Activated effector memory CD4-positive, alpha-beta T cell treated with Interleukin-2 at 50 U/mL for 16 hours (primary cell): ENCODE results near the gene BAIAP2L2.
A peak's percentile ranks its signal among the peaks of the same experiment; 100 is the strongest.
"Not testable (repeated sequence)": the region's sequence is repeated elsewhere in the genome, so short reads cannot be mapped to it uniquely, and the experiment has no call there.

Source experiments
- DNase-seq: peaks from one replicate; pipeline ENCODE4 v3.0.0-alpha.2; 2020

The BAIAP2L2 gene

DNA sequence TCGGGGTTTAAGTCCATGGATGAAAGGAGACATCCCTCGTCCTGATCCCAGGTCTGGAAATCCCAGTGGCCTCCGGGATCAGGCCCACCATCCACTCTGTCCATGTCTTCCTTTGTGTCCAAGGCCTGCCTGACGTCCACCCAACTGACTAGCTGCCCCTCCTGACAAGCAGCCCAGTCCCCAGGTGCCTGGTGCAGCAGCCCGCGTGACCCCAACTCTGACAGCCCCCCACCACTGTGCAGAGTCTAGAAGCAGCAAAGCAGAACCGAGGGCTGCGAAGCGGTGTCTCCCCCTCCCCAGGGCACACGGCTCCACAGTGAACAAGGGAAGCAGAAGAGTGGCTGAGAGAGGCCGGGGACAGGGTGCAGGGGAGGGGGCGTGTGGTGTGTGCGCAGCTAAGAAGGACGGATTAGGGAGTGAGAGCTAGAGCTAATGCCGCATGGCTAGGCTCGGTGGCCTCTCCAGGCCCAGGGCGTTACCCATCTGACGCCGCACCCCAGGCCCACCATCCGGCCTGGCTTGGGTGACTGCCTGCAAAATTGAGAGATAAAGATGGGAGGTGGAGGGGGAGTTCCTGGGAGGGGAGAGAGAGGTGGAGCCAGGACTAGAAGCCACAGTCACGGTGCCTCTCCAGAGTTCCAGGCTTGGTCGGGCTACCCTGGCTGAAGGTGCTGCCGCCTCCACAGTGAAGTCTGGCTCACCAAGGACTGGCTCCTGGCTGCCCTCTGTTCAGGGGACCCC lies 16.6 kb upstream of the BAIAP2L2 start:
- no peak for DNase-seq

DNA sequence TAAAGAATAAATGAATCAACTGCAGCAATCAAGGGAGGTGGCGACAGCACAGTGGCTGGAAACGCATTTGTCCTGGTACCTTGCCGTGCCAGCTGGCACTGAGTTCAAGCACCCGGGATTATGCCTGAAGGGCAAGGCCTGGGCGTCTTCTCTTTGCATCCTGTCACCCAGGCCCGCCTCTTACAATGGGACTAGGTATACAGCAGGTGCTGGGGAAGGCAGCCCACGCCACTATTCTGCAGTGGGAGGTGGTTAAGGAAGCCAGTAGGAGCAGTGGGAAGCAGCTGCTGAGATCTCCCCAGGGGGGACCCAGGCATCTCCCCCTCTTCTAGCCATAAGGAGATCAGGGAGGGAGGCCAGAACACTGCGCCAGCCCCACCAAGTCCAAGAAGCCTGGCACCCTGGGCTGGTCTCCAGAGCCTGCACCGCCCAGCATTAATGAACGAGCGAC lies 15.3 kb upstream of the BAIAP2L2 start:
- DNase-seq = no peak

DNA sequence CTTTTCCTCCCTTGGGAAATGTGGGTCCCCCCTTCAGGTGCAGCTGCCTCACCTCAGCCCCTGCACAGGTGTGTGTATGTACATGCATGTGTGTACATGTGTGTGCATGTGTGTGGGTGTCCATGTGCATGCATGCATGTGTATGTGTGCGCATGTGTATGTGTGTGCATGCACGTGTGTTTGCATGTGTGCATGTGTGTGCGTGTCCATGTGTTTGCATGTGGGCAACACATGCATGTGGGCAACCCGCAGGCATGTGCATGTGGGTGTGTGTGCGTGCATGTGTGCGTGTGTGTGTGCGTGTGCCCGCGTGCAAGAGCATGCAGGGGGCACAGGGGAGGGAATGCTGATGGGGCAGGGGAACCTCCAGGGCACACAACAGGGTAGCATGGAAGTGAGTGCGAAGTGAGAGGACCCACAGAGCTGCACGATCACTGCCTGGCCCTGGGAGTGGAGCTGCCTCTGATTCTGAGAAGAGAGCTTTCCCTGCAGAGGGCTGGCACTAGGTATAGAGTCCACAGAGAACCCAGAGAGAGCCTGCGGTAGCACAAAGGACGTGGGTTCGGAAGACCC lies 14.6 kb upstream of the BAIAP2L2 start:
- DNase-seq = no peak

DNA sequence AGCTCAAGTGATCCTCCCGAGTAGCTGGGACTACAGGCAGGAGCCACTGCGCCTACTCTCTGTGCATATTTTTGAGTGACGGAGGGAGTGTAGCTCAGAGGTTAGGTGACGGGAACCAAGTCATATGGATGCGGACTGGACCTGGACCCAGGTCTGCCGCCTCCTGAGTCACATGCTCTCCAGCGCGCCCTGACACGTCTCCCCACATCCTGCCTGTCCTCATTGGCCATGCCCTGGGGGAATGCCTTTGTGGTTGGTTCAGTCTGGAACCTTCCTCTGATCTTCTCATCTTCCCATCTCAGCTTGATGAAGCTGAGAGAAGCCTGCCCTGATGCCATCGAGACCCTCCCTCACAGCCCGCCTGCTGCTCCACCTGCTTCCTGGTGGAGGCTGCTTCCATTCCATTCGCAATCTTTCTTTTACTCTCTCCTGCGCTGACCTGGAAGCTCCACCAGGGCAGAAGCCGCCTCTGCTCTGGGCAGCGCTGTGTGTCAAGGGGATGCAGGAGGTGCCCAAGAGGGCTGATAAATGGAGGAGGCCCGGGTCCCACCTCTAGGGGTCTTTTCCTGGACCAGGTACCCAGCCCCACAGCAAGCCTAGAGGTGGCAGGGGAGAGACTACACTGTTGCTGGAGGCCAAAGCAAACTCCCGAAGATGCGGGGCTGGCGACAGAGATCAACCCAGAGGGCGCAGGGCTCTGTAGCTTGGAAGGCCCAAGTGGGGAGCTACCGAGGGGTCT lies 13.9 kb upstream of the BAIAP2L2 start:
- DNase-seq = no peak

DNA sequence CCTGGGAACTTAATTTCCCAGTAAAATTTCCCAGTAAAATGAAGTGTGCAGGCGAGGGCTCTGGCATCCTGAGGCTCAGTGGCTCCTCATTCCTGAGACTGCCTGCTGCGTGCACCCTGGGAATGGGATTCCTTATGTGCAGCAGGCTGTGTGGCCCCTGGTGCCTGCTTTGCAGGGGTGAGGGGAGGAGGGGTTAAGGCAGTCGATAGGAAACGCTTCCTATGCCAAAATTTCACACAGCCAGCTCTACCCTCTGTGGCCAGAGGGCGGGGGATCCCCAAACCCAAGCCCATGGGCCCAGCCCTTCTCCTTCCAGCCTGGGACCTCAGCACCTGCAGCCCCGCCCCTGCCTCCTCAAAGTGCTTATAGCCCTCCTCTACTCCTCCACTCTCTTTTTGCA lies 12.1 kb upstream of the BAIAP2L2 start:
- DNase-seq = no peak

DNA sequence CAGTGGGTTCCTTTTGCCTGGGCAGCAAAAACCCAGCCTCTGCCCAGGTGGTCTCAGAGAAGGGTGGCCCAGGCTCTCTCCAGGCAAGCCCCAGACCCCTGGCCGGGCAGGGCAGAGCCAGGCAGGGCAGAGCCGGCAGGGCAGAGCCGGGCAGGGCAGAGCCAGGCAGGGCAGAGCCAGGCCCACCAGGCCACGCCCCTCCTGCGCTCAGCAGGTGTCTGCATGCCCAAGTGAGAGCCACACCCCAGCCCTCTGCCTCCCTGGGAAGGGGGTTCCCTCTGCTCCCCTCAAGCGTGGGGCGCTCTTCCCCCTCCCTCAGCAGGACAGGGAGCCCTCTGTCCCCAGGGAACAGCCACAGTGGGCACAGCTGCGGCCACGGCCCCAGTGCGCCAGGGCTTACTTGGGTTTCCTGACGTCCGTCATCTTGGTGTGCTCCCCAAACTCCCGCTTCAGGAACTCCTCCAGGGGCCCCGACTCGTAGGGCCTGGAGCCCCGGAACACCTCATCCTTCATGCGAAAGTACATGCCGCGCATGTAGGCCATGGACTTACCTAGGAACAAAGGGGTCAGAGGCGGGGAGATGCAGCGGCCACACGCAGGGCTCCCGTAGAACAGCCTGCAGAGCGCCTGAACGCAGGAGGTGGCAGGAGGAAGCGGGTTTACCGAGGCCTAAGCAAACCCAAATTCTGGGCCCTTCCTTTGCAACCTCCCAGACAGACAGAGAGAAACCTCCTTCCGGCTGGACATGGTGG lies 10.1 kb upstream of the BAIAP2L2 start:
- DNase-seq = no peak

DNA sequence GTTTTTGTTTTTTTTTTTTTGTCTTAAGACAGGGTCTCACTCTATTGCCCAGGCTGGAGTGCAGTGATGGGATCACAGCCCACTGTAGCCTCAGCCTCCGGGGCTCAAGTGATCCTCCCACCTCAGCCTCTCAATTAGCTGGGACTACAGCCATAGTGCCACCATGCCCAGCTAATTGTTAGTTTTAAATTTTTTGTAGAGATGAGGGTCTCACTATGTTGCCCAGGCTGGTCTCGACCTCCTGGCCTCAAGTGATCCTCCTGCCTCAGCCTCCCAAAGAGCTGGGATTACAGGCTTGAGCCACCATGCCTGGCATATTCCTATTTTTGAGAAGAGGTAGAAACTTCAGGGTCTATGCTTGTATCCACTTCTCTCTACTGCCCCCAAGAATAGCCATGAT lies 8.3 kb upstream of the BAIAP2L2 start:
- not testable (repeated sequence) for DNase-seq

DNA sequence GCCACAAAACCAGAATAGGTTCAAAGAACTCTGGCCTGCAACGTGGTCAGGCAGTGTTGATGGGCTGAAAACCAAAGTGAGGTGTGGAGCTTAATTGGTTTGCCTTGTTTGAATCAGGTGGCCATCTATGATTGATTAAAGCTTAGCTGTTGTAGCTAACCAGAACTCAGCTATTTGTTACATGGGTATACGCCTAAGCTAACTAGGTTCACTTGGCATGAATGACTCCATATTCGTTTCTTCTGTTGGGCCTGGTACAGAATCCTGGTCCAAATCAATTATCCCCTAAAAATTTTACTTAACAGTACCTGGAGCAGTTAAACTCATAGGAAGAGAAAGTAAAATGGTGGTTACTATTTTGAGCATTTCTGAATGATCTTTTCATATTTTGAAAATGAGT lies 7.7 kb upstream of the BAIAP2L2 start:
- no peak for DNase-seq

DNA sequence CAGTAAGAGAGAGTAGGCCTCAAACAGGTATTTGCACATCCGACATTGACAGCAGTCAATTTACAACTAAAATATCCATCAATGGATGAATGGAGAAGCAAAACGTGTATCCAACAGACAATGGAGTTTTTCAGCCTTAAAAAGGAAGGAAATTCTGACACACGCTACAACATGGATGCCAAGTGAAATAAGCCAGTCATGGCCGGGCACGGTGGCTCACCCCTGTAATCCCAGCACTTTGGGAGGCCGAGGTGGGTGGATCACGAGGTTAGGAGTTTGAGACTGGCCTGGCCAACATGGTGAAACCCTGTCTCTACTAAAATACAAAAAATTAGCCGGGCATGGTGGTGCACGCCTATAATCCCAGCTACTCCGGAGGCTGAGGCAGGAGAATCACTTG lies 7.1 kb upstream of the BAIAP2L2 start:
- not testable (repeated sequence) for DNase-seq

DNA sequence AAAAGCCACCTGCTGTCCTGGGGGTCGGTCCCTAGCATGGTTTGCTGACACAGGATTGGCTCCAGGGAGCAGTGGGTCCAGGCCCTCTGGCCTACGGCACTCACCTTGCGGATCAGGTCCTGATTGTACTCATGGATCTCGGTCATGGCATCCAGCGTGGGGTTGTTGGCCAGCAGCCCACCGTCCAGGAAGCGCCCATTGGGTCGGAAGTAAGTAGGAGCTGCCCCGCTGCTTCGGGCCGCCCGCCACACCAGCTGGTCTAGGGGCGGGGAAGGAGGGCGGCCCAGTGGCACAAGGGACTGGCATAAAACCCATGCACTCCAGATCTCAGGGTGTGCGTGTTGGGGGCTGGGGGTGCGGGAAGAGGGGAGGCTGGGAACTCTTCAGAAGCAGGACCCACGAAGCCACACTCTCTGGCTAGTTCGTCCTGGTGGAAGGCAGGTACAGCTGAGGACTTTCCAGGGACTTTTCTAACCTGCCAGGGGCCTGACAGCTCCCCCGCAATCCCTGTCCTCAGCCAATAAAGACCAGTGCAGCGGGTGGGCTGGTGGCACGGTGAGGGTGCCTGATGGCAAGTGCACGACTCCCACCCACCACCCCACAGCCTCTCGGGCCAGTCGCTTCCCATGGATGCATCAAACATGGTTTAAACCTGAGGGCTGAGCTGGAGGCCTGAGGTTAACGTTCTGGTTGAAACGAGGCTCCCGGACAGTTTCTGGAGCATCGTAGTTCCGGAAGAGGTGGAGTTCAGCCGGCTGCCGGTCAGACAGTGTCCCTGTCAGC lies 5.1 kb upstream of the BAIAP2L2 start:
- no peak for DNase-seq

DNA sequence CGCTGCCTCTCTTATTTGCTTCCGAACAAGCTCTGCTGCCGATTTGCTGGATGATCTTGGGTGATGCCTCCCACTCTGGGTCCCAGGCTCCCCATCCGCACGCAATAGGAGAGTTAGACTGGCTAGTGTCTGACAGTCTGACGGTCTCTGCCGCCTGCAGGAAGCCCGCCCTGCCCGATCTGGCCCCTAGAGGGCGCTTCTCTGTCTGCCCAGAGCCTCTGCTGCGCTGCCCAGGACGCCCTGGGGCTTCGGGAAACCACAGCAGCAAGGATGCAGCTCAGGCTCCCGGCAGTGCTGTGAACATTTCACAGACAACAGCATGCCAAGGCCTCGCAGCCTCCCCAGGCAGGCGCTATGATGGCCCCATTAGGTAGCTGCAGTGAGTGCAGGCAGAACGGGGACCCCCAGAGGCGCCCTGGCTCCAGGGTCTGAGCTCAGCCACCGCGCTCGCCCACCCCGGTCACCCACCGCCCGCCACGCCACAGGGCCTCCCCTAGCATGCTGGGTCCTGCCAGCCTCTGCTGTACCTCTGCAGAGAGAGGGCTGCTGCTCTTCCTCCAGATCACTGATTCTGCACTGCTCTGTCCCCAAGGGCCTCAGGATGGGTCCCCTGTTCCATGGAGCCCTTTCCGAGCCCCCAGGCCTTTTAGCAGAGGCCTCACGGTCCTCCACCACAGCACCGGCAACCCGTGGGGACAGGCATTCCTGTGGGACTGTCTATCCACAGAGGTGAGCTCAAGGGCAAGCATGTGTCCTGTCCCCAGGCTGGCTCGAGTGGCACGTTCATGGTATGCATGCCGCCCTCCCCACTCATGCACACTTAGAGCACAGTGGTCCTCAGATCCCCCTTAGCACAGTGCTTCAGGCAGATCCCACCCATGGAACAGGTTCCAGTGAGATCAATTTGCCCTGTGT lies 4.3 kb upstream of the BAIAP2L2 start:
- DNase-seq = peak; percentile 64

DNA sequence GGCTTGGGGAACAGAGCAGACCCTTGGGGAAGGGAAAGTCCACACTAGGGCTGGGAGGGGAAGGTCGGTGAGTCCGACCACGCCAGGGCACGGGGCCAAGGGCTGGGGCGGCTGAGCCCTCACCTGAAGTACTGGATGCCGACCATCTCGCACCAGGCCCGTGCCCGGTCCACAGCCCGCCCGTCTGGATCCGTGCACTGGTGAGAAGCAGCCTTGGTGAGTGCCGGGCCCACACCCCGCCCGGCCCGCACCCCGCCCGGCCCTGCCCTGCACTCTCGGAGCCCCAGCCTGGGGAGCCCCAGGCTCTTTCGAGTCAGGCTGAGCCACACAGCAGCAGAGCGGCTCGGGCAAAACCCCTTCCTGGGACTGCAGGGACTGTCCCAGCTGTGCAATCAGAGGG lies 1.9 kb upstream of the BAIAP2L2 start:
- no peak for DNase-seq

DNA sequence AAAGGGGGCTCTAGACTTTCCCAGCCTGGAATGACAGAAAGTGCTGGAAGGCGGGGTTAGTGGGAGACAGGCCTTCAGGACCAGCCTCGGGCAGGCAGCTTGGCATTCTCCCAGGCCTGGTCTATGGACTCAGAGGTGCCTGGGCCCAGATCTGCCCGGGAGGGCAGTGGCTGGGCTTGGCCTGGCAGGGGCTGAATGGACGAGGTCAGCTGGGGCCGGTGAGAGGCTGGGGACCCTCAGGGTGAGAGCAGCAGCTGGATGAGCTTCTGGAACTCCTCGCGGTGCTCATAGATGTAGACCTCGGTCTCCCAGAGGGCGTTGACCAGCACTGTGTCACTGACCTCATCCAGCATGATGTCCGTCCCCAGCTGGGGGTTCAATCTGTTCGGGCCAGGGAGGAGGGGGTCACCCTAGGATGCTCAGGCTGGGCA lies 1.5 kb upstream of the BAIAP2L2 start:
- DNase-seq = no peak

DNA sequence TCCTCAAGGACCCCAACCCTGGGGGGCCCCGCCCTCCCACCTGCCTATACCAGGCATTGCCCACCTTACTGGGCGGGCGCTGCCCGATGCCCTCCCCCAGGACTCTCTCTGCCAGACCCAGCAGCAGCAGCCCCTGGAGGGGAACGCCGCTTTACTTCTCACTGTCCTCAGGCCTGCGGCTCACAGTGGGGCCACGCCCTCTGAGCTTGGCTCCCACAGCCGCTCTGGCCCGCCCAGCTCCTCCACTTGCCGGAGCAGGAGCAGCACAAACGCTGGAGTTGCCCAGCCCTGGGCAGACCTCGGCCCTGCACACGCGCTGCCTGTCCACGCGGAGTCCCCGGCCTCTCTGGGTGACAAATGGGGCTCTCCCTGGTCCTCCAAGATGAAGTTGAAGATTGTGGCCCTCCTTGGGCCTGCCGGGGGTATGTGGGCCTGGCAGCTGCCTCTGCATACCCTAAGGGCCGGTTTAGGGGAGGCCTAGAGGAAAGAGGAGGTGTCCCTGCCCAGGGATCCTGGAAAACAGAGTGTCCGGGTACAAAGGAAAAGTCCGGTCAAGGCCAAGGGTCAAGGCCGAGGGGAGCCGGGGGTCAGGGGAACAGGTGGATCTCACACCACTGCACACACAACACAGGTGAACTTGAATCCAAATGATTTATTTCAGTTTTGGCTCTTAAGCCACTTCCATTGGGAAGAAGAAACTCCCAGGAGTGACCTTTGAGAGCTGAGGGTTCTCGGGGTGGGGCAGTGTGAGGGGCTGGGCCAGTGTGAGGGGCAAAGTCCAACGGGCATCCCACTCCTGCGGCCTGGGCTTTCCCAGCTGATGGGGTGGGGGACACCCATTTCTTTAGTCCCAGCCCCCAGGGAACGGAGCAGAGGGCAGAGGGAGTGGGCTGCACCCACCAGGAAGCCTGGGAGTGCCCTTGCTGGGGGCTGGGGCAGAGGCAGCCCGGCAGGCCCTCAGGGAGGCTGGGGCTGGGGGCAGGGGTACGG lies 674 bp upstream of the BAIAP2L2 start:
- DNase-seq = no peak

DNA sequence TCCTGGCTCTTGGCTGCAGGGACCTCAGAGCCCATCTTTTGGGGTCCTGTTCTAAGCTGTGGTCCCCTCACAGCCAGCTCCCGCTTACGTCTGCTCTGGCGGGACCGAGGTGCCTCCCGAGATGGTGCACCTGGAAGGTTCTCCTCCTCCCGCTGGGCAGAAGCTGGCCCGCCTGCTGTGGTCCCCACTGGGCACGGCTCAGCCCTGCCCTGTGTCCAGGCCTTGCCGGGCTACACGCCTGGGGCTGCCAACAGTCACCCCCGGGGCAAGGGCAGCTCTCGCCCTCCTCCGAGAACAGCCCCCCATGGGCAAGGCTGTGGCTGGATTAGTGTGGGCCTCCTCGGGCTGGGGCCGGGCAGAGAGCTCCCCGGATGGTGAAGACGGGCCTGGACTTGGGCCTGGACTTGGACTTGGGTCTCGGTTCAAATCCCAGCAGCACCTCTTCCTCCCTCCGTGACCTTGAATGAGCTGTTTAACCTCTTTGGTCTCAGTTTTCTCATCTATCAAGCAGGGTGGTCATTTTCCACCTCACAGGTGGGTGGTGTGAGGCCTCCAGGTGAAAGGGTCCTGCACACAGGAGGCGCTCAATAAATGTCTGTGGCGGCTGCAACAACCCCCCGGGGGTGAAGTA lies 998 bp downstream of the BAIAP2L2 start:
- no peak for DNase-seq

DNA sequence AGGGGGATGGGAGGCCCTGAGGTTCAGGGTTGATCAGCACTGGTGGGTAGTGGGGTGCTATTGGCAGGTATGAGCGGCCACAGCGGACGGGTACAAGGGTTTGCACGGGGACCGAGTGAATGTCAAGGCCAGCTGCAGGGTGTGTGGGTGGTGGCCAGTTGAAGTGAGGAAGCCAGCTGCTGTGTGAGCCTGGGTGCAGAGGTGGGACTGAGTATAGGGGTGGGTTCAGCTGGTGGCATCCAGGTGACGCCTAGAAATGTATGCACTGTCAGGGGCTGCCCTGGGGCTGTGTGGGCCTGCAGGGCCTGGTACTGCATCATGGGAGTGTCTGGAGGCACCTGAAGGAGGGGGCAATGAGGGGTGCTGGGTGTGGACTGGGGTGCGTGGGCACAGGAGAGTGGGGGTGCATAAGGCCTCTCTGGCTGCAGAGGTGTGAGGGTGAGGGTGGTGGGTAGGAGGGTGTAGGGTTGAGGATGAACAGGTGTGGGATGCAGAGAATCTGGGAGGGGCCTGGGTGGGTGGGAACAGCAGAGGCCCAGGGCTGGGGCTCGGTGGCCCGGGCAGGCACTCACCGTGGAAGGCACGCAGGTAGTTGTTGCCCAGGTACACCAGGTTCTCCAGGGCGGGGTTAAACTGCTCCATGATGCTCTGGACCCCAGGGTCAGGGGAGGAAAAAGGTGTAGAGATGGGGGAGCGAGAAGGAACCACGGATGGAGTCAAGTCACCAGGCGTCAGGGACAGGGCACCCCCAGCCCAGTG lies 1.7 kb downstream of the BAIAP2L2 start:
- DNase-seq = no peak

DNA sequence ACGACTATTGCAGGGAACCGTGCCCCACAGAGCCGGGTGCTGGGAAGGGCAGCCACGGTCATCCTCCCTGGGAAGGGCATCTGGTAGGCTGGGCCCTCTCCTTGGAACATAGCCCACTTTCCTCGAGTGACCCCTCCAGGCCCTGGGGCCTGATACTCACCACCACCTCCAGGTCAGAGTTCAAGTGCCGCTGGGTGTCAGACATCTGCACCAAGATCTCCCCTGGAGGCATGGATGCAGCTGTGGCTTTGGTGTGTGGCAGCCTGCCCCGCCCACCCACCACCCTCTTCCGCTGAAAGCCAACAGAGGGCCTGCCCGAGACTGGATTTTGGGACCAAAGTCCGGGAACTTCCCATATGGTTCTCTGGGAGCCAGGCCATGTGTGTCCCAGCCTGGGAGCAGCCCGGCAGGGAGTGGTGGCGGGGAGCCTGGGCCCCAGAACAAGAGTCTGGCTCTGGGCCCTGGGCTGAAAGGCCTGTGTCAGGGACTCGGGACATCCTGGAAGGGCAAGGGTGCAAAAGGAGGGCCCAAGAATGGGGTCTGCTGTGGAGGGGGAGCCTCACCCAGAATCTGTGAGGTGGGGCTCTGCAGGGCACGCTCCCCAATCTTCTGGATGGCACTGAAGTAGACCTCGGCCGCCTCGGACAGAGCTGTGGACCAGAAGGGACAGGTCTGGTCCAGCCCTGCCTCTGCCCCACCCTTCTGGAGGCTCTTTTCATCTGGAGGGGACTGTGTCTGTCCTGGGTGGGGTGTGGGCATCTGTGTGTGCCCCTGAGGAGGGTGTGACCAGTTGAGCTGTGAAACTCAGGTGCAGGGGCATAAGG lies 2.6 kb downstream of the BAIAP2L2 start:
- no peak for DNase-seq
